ENCODE results near the gene PRKAG2.

PRKAG2 gene

GRCh38 chr7:151715666-151716315, 161.1 kb downstream of the PRKAG2 start:
- H3K79me2 ChIP-seq: no peaks in the 10 kb centered on the region

GRCh38 chr7:151714201-151714600, 162.7 kb downstream of the PRKAG2 start:
- H3K36me3 ChIP-seq (ENCODE audit: control insufficient read depth, insufficient read depth, low read length): no peaks in the 10 kb centered on the region
- H3K4me1 ChIP-seq: peaks cover 25% of the 10 kb centered on the region
- H3K9ac ChIP-seq: no peak overlapping the region
- H3K79me2 ChIP-seq: no peaks in the 10 kb centered on the region
- H3K9me3 ChIP-seq (ENCODE audit: control insufficient read depth, low read length): no peaks in the 10 kb centered on the region
- H3K4me3 ChIP-seq (ENCODE audit: low read depth, low read length): no peak overlapping the region
- TF ChIP-seq CTCF (IDR thresholded peaks at IDR 0.05): no peak
- H3K27me3 ChIP-seq (ENCODE audit: control insufficient read depth, insufficient read depth, low read length): no peaks in the 10 kb centered on the region
- H3K27ac ChIP-seq: no peak overlapping the region
- H3K4me2 ChIP-seq (ENCODE audit: low read length): no peak overlapping the region
- no peak overlapping the region for H2AFZ ChIP-seq

More at GRCh38 chr7:151715666-151716315, 161.1 kb downstream of the PRKAG2 start:
- Histone ChIP-seq H3K4me3 (ENCODE audit: low read depth, low read length) (no peak overlapping the region), H3K4me2 (ENCODE audit: low read length) (no peak overlapping the region), H3K27me3 (ENCODE audit: control insufficient read depth, insufficient read depth, low read length) (no peaks in the 10 kb centered on the region), H3K36me3 (ENCODE audit: control insufficient read depth, insufficient read depth, low read length) (no peaks in the 10 kb centered on the region), H3K9ac (no peak overlapping the region), H3K27ac (no peak overlapping the region), H2AFZ (no peak overlapping the region), H3K4me1 (peaks cover 25% of the 10 kb centered on the region), H3K9me3 (ENCODE audit: control insufficient read depth, low read length) (no peaks in the 10 kb centered on the region)
- TF ChIP-seq CTCF (IDR thresholded peaks at IDR 0.05): no peak

- Histone ChIP-seq H3K9ac (no peak overlapping the region), H3K27ac (peak overlapping the region; percentile 66), H3K4me3 (ENCODE audit: low read depth, low read length) (no peak overlapping the region), H3K9me3 (ENCODE audit: control insufficient read depth, low read length) (no peaks in the 10 kb centered on the region), H3K36me3 (ENCODE audit: control insufficient read depth, insufficient read depth, low read length) (no peaks in the 10 kb centered on the region), H3K27me3 (ENCODE audit: control insufficient read depth, insufficient read depth, low read length) (no peaks in the 10 kb centered on the region), H3K4me1 (peaks cover 25% of the 10 kb centered on the region), H2AFZ (peak overlapping the region; percentile 74), H3K79me2 (no peaks in the 10 kb centered on the region), H3K4me2 (ENCODE audit: low read length) (no peak overlapping the region)
- no peak for TF ChIP-seq CTCF (IDR thresholded peaks at IDR 0.05)
Measured at GRCh38 chr7:151712810-151713125, 164.1 kb downstream of the PRKAG2 start.

- H3K4me2 ChIP-seq (ENCODE audit: low read length): no peak overlapping the region
- H3K27ac ChIP-seq: peak overlapping the region; percentile 66
- H3K4me1 ChIP-seq: peaks cover 22% of the 10 kb centered on the region
- no peaks in the 10 kb centered on the region for H3K36me3 ChIP-seq (ENCODE audit: control insufficient read depth, insufficient read depth, low read length)
- no peak for TF ChIP-seq CTCF (IDR thresholded peaks at IDR 0.05)
- H3K4me3 ChIP-seq (ENCODE audit: low read depth, low read length): no peak overlapping the region
- no peak overlapping the region for H3K9ac ChIP-seq
- H3K79me2 ChIP-seq: no peaks in the 10 kb centered on the region
- peak overlapping the region; percentile 74 for H2AFZ ChIP-seq
- no peaks in the 10 kb centered on the region for H3K27me3 ChIP-seq (ENCODE audit: control insufficient read depth, insufficient read depth, low read length)
- no peaks in the 10 kb centered on the region for H3K9me3 ChIP-seq (ENCODE audit: control insufficient read depth, low read length)
Measured at GRCh38 chr7:151711906-151712809, 164.8 kb downstream of the PRKAG2 start.
